ENCODE data around the gene ISOC1. TPM values are rescaled to one million over a fixed set of nuclear protein-coding genes. Genes with fewer than 3 reads are reported as not detected.

ISOC1 gene
- total RNA-seq, 1 experiment from 2014 or later, result 33.3 TPM

- H3K36me3 Mint-ChIP-seq (ENCODE audit: insufficient read depth, unreplicated experiment), result no peaks in the 10 kb centered on the region
- ChIA-PET CTCF (no interaction called here), POLR2A (no interaction called here)
- no peaks in the 10 kb centered on the region for H3K36me3 ChIP-seq (ENCODE audit: control insufficient read depth, insufficient read depth, low read length)
- H3K27me3 Mint-ChIP-seq (ENCODE audit: insufficient read depth, unreplicated experiment), result peaks cover 9% of the 10 kb centered on the region
- H3K4me3 Mint-ChIP-seq (ENCODE audit: unreplicated experiment), result no peak overlapping the region
- no TSS peak for BruUV-seq (replicated peaks)
- H3K9me3 Mint-ChIP-seq (ENCODE audit: unreplicated experiment), result no peaks in the 10 kb centered on the region
- H3K4me1 Mint-ChIP-seq (ENCODE audit: low read depth, unreplicated experiment), result no peaks in the 10 kb centered on the region
- H3K9me3 ChIP-seq, result no peaks in the 10 kb centered on the region
- H3K4me3 ChIP-seq (ENCODE audit: low read depth, low read length), result no peak overlapping the region
- no peaks in the 10 kb centered on the region for H3K4me1 ChIP-seq
- no peak for DNase-seq
- no peak for TF ChIP-seq CTCF (IDR thresholded peaks at IDR 0.05; ENCODE audit: insufficient read depth in 1 of 2, low read depth in 1 of 2, low read length in 1 of 2, severe bottlenecking in 1 of 2, unreplicated experiment in 1 of 2)
- no peaks in the 10 kb centered on the region for H3K27me3 ChIP-seq (replicated peaks; ENCODE audit: control insufficient read depth, insufficient read depth, low read length)
- intact Hi-C loops (cut with micrococcal nuclease; ENCODE audit: unreplicated experiment), result no loop called here
- H3K27ac Mint-ChIP-seq (ENCODE audit: unreplicated experiment), result no peak overlapping the region
Measured at GRCh38 chr5:129078247-129078646, 16.3 kb upstream of the ISOC1 start.

- Histone ChIP-seq H3K9me3 (no peaks in the 10 kb centered on the region), H3K4me1 (no peaks in the 10 kb centered on the region), H3K27me3 (replicated peaks; ENCODE audit: control insufficient read depth, insufficient read depth, low read length) (no peaks in the 10 kb centered on the region), H3K36me3 (ENCODE audit: control insufficient read depth, insufficient read depth, low read length) (no peaks in the 10 kb centered on the region), H3K4me3 (ENCODE audit: low read depth, low read length) (no peak overlapping the region)
- no peaks in the 10 kb centered on the region for H3K9me3 Mint-ChIP-seq (ENCODE audit: unreplicated experiment)
- H3K27ac Mint-ChIP-seq (ENCODE audit: unreplicated experiment), result no peak overlapping the region
- DNase-seq, result no peak
- H3K4me3 Mint-ChIP-seq (ENCODE audit: unreplicated experiment), result no peak overlapping the region
- no peaks in the 10 kb centered on the region for H3K4me1 Mint-ChIP-seq (ENCODE audit: low read depth, unreplicated experiment)
- H3K27me3 Mint-ChIP-seq (ENCODE audit: insufficient read depth, unreplicated experiment), result peaks cover 10% of the 10 kb centered on the region
- ChIA-PET POLR2A (no interaction called here), CTCF (no interaction called here)
- intact Hi-C loops (cut with micrococcal nuclease; ENCODE audit: unreplicated experiment), result no loop called here
- TF ChIP-seq CTCF (IDR thresholded peaks at IDR 0.05; ENCODE audit: insufficient read depth in 1 of 2, low read depth in 1 of 2, low read length in 1 of 2, severe bottlenecking in 1 of 2, unreplicated experiment in 1 of 2), result no peak
- BruUV-seq (replicated peaks), result no TSS peak
- H3K36me3 Mint-ChIP-seq (ENCODE audit: insufficient read depth, unreplicated experiment), result no peaks in the 10 kb centered on the region
Measured at GRCh38 chr5:129078660-129079059, 15.9 kb upstream of the ISOC1 start.

- H3K4me3 Mint-ChIP-seq (ENCODE audit: unreplicated experiment), result no peak overlapping the region
- TF ChIP-seq CTCF (IDR thresholded peaks at IDR 0.05; ENCODE audit: insufficient read depth in 1 of 2, low read depth in 1 of 2, low read length in 1 of 2, severe bottlenecking in 1 of 2, unreplicated experiment in 1 of 2), result no peak
- POLR2A ChIA-PET, result no interaction called here
- intact Hi-C loops (cut with micrococcal nuclease; ENCODE audit: unreplicated experiment), result no loop called here
- peaks cover 10% of the 10 kb centered on the region for H3K27me3 Mint-ChIP-seq (ENCODE audit: insufficient read depth, unreplicated experiment)
- H3K4me1 Mint-ChIP-seq (ENCODE audit: low read depth, unreplicated experiment), result no peaks in the 10 kb centered on the region
- H3K9me3 Mint-ChIP-seq (ENCODE audit: unreplicated experiment), result no peaks in the 10 kb centered on the region
- Histone ChIP-seq H3K27me3 (replicated peaks; ENCODE audit: control insufficient read depth, insufficient read depth, low read length) (no peaks in the 10 kb centered on the region), H3K36me3 (ENCODE audit: control insufficient read depth, insufficient read depth, low read length) (no peaks in the 10 kb centered on the region), H3K4me1 (no peaks in the 10 kb centered on the region), H3K9me3 (no peaks in the 10 kb centered on the region), H3K4me3 (ENCODE audit: low read depth, low read length) (no peak overlapping the region)
- no peaks in the 10 kb centered on the region for H3K36me3 Mint-ChIP-seq (ENCODE audit: insufficient read depth, unreplicated experiment)
- CTCF ChIA-PET, result no interaction called here
- no peak overlapping the region for H3K27ac Mint-ChIP-seq (ENCODE audit: unreplicated experiment)
- no TSS peak for BruUV-seq (replicated peaks)
- DNase-seq, result no peak
Measured at GRCh38 chr5:129079496-129079895, 15.1 kb upstream of the ISOC1 start.
